Keratinocyte (primary cell): ENCODE measurements around the gene DPH1. TPM values are rescaled to one million over a fixed set of nuclear protein-coding genes. Genes with fewer than 3 reads are reported as not detected.

Source experiments
- DNase-seq: peaks from one replicate; pipeline ENCODE4 v3.0.0-alpha.2; 2011; ENCODE audit warnings: low read depth, missing footprints, low spot score
- FAIRE-seq: peaks from 2 replicates; lab custom pipeline; 2011; peaks lifted over from hg19 to GRCh38; lab: Jason Lieb, UNC
- H2AFZ ChIP-seq: 2 replicates; pipeline ENCODE4 v1.6.0; 2012; ENCODE audit warnings: low read length, control low read depth, inconsistent platforms; ENCODE audit not compliant: control insufficient read depth
- H3K27ac ChIP-seq: 2 replicates; pipeline ENCODE4 v1.5.1; 2011; ENCODE audit warnings: low read length; ENCODE audit not compliant: control insufficient read depth, insufficient read depth
- H3K27me3 ChIP-seq: 3 replicates; pipeline ENCODE4 v1.6.0; 2011; ENCODE audit warnings: low read length; ENCODE audit not compliant: control insufficient read depth, insufficient read depth; ENCODE audit errors: extremely low read depth
- H3K36me3 ChIP-seq, 2 experiments: 2 replicates in 1 of 2; 3 replicates in 1 of 2; pipeline ENCODE4 v1.5.1; 2011; ENCODE audit warnings: low read length in 2 of 2, mild to moderate bottlenecking in 1 of 2; ENCODE audit not compliant: control insufficient read depth in 2 of 2, insufficient read depth in 2 of 2; ENCODE audit errors: extremely low read depth in 1 of 2
- H3K4me1 ChIP-seq: 3 replicates; pipeline ENCODE4 v1.5.1; 2011; ENCODE audit warnings: low read length; ENCODE audit not compliant: control insufficient read depth, insufficient read depth; ENCODE audit errors: extremely low read depth
- H3K4me2 ChIP-seq: 3 replicates; pipeline ENCODE4 v1.6.0; 2011; ENCODE audit warnings: low read depth, low read length; ENCODE audit not compliant: control insufficient read depth, insufficient read depth; ENCODE audit errors: extremely low read depth
- H3K4me3 ChIP-seq, 3 experiments: fragments of 200-600 bp in 1 of 3; sonication (generic) in 1 of 3; 2 replicates in 2 of 3; 3 replicates in 1 of 3; pipeline ENCODE4 v1.5.1; 2011 to 2016; ENCODE audit warnings: low read length in 3 of 3, mild to moderate bottlenecking in 3 of 3, control low read depth in 2 of 3, inconsistent platforms in 1 of 3, low read depth in 1 of 3, mixed read lengths in 1 of 3, mixed run types in 1 of 3, moderate library complexity in 1 of 3; ENCODE audit not compliant: control insufficient read depth in 2 of 3, insufficient read depth in 2 of 3; ENCODE audit errors: extremely low read depth in 1 of 3
- H3K79me2 ChIP-seq: 2 replicates; pipeline ENCODE4 v1.6.0; 2012; ENCODE audit warnings: low read length; ENCODE audit not compliant: control insufficient read depth, insufficient read depth
- H3K9ac ChIP-seq: 3 replicates; pipeline ENCODE4 v1.6.0; 2011; ENCODE audit warnings: low read length; ENCODE audit not compliant: control insufficient read depth, insufficient read depth; ENCODE audit errors: extremely low read depth
- H3K9me1 ChIP-seq: 3 replicates; pipeline ENCODE4 v1.6.0; 2011; ENCODE audit warnings: low read length; ENCODE audit not compliant: control insufficient read depth, insufficient read depth; ENCODE audit errors: extremely low read depth
- H3K9me3 ChIP-seq: 2 replicates; pipeline ENCODE4 v1.5.1; 2012; ENCODE audit warnings: low read depth, low read length; ENCODE audit not compliant: control insufficient read depth
- H4K20me1 ChIP-seq: 3 replicates; pipeline ENCODE4 v1.6.0; 2011; ENCODE audit warnings: low read length; ENCODE audit not compliant: control insufficient read depth, insufficient read depth; ENCODE audit errors: extremely low read depth
- CTCF ChIP-seq, 3 experiments: IDR thresholded peaks in 1 of 3; conservative IDR thresholded peaks in 1 of 3; optimal IDR thresholded peaks in 1 of 3; 2 replicates in 2 of 3; 3 replicates in 1 of 3; pipeline versions ENCODE3 to v1.5.1; 2011; ENCODE audit warnings: low read length in 3 of 3, mild to moderate bottlenecking in 3 of 3, moderate library complexity in 2 of 3, control low read depth in 1 of 3, inconsistent platforms in 1 of 3; ENCODE audit not compliant: insufficient read depth in 2 of 3; ENCODE audit errors: extremely low read depth in 1 of 3
- EZH2 ChIP-seq: IDR thresholded peaks from one replicate; pipeline ENCODE4 v1.6.1; 2012; ENCODE audit warnings: inconsistent platforms, mild to moderate bottlenecking, low read length, moderate library complexity
- dilution Hi-C: fragments of 300-500 bp; cut with MboI; formaldehyde crosslinking; loops from one replicate; pipeline ENCODE4 v1.7.0; 2020; ENCODE audit warnings: low sequenced_read_pairs; ENCODE audit not compliant: extremely low pct_ligation_motif_present
- polyA plus RNA-seq, 5 experiments: library from polyadenylated mRNA; depleted of rRNA in 3 of 5; stranded (reverse) in 3 of 5; stranded (forward) in 1 of 5; unstranded in 1 of 5; fragments of >200 nt; gene quantifications; 1 replicate in 1 of 5; 2 replicates in 3 of 5; 3 replicates in 1 of 5; pipeline versions ENCODE4 v1.2.1 to v1.2.3, GENCODE V29; 2011 to 2012; ENCODE audit warnings: missing spikeins in 2 of 5, low read depth in 1 of 5, low replicate concordance in 1 of 5

Gene DPH1
- polyA plus RNA-seq, 1 donor (not counting 4 experiments of a cell fraction or from before 2014, with no cell fraction given): 18.9 TPM

GRCh38 chr17:2061441-2061958 is 31.5 kb downstream of the DPH1 start:
- dilution Hi-C loops: no loop called here
- H2AFZ ChIP-seq: no peak overlapping the region
- peaks cover 2% of the 10 kb centered on the region for H3K27me3 ChIP-seq
- no peak overlapping the region for H3K27ac ChIP-seq
- no peak for FAIRE-seq
- H3K4me1 ChIP-seq: no peaks in the 10 kb centered on the region
- peaks cover 17 to 22% of the 10 kb centered on the region in 2 experiments for H3K36me3 ChIP-seq
- no peaks in the 10 kb centered on the region for H3K9me1 ChIP-seq
- no peak for TF ChIP-seq EZH2
- TF ChIP-seq CTCF (optimal IDR thresholded peaks at IDR 0.05 in 1 of 3, IDR thresholded peaks at IDR 0.05 in 1 of 3, conservative IDR thresholded peaks at IDR 0.05 in 1 of 3; ENCODE audit: extremely low read depth in 1 of 3, insufficient read depth in 2 of 3, low read length in 3 of 3): no peak
- H4K20me1 ChIP-seq: peaks cover 4% of the 10 kb centered on the region
- no peak overlapping the region for H3K9ac ChIP-seq
- no peak overlapping the region for H3K4me2 ChIP-seq
- H3K4me3 ChIP-seq: no peak overlapping the region
- no peaks in the 10 kb centered on the region for H3K9me3 ChIP-seq
- H3K79me2 ChIP-seq: peaks cover 5% of the 10 kb centered on the region
- DNase-seq: no peak

GRCh38 chr17:2062571-2063183 is 32.7 kb downstream of the DPH1 start:
- peaks cover 4% of the 10 kb centered on the region for H4K20me1 ChIP-seq
- no peaks in the 10 kb centered on the region for H3K27me3 ChIP-seq
- dilution Hi-C loops: no loop called here
- H3K9me1 ChIP-seq: no peaks in the 10 kb centered on the region
- no peaks in the 10 kb centered on the region for H3K4me1 ChIP-seq
- no peak for TF ChIP-seq EZH2
- TF ChIP-seq CTCF (optimal IDR thresholded peaks at IDR 0.05 in 1 of 3, IDR thresholded peaks at IDR 0.05 in 1 of 3, conservative IDR thresholded peaks at IDR 0.05 in 1 of 3; ENCODE audit: extremely low read depth in 1 of 3, insufficient read depth in 2 of 3, low read length in 3 of 3): no peak
- DNase-seq (no peak), FAIRE-seq (no peak)
- H3K36me3 ChIP-seq: peaks cover 20 to 28% of the 10 kb centered on the region in 2 experiments
- peaks cover 3% of the 10 kb centered on the region for H3K79me2 ChIP-seq
- no peak overlapping the region for H3K9ac ChIP-seq
- H3K4me2 ChIP-seq: no peak overlapping the region
- no peak overlapping the region for H3K27ac ChIP-seq
- no peak overlapping the region for H3K4me3 ChIP-seq
- H3K9me3 ChIP-seq: no peaks in the 10 kb centered on the region
- H2AFZ ChIP-seq: no peak overlapping the region
